ENCODE measurements around the gene IL17B. TPM values are rescaled to one million over a fixed set of nuclear protein-coding genes. Genes with fewer than 3 reads are reported as not detected.

Gene IL17B
- total RNA-seq: not detected
- long read RNA-seq, partial matches to known transcripts: 0 of 4 reads
- long read RNA-seq, other reads (novel, unspliced or antisense): 3 of 4 reads

- peak; percentile 78 for DNase-seq (ENCODE audit: low spot score)
These were observed at the start of gene IL17B for GRCh38 chr5:149379177-149379761. TSS of gene IL17B (minus strand) at chr5:149379292. CDS start at chr5:149379225, 67 bp downstream.

GRCh38 chr5:149428032-149428431, 48.9 kb upstream of the IL17B start:
- DNase-seq (ENCODE audit: low spot score): no peak

GRCh38 chr5:149427374-149427773, 48.3 kb upstream of the IL17B start:
- DNase-seq (ENCODE audit: low spot score): no peak

- DNase-seq (ENCODE audit: low spot score): no peak
These were observed 47.8 kb upstream of the IL17B start for GRCh38 chr5:149426931-149427330.

- no peak for DNase-seq (ENCODE audit: low spot score)
These were observed 46.6 kb upstream of the IL17B start for GRCh38 chr5:149425729-149426128.

- no peak for DNase-seq (ENCODE audit: low spot score)
These were observed 45.6 kb upstream of the IL17B start for GRCh38 chr5:149424371-149425315.

GRCh38 chr5:149423794-149424268, 44.7 kb upstream of the IL17B start:
- no peak for DNase-seq (ENCODE audit: low spot score)

- no peak for DNase-seq (ENCODE audit: low spot score)
These were observed 44.1 kb upstream of the IL17B start for GRCh38 chr5:149423049-149423793.

GRCh38 chr5:149422366-149423048, 43.4 kb upstream of the IL17B start:
- DNase-seq (ENCODE audit: low spot score): no peak

GRCh38 chr5:149421834-149422233, 42.7 kb upstream of the IL17B start:
- DNase-seq (ENCODE audit: low spot score): no peak

GRCh38 chr5:149421372-149421685, 42.2 kb upstream of the IL17B start:
- DNase-seq (ENCODE audit: low spot score): no peak

GRCh38 chr5:149420545-149421371, 41.7 kb upstream of the IL17B start:
- no peak for DNase-seq (ENCODE audit: low spot score)

- no peak for DNase-seq (ENCODE audit: low spot score)
These were observed 40.9 kb upstream of the IL17B start for GRCh38 chr5:149419859-149420544.

- no peak for DNase-seq (ENCODE audit: low spot score)
These were observed 40.4 kb upstream of the IL17B start for GRCh38 chr5:149419532-149419858.

GRCh38 chr5:149418910-149419531, 39.9 kb upstream of the IL17B start:
- no peak for DNase-seq (ENCODE audit: low spot score)

GRCh38 chr5:149417711-149418368, 38.7 kb upstream of the IL17B start:
- DNase-seq (ENCODE audit: low spot score): no peak

GRCh38 chr5:149416987-149417710, 38.1 kb upstream of the IL17B start:
- DNase-seq (ENCODE audit: low spot score): no peak
